NCI-H524 treated with DMSO at 0.1 percent for 48 hours (cell line): ENCODE measurements around the gene KCTD21.
"Not testable (repeated sequence)": the region's sequence is repeated elsewhere in the genome, so short reads cannot be mapped to it uniquely, and the experiment has no call there.

ENCODE experiments used
- DNase-seq: peaks from one replicate; lab custom pipeline; 2025; lab: John Stamatoyannopoulos, UW

The KCTD21 gene

GRCh38 chr11:78175862-78176261, 12.6 kb downstream of the KCTD21 start:
- DNase-seq: not testable (repeated sequence)

GRCh38 chr11:78171951-78172350, 16.5 kb downstream of the KCTD21 start:
- no peak for DNase-seq

GRCh38 chr11:78170874-78171549, 17.4 kb downstream of the KCTD21 start:
- no peak for DNase-seq

GRCh38 chr11:78170413-78170812, 18.0 kb downstream of the KCTD21 start:
- no peak for DNase-seq

GRCh38 chr11:78168539-78169477, 19.6 kb downstream of the KCTD21 start:
- no peak for DNase-seq

GRCh38 chr11:78166855-78167469, 21.5 kb downstream of the KCTD21 start:
- DNase-seq: no peak

GRCh38 chr11:78164471-78164870, 24.0 kb downstream of the KCTD21 start:
- DNase-seq: no peak

GRCh38 chr11:78163828-78164227, 24.6 kb downstream of the KCTD21 start:
- no peak for DNase-seq

- DNase-seq: no peak
Observed at GRCh38 chr11:78161962-78162371, 26.5 kb downstream of the KCTD21 start.

GRCh38 chr11:78161346-78161745, 27.1 kb downstream of the KCTD21 start:
- no peak for DNase-seq

GRCh38 chr11:78160557-78160956, 27.9 kb downstream of the KCTD21 start:
- no peak for DNase-seq

- DNase-seq: no peak
Observed at GRCh38 chr11:78158987-78159652, 29.3 kb downstream of the KCTD21 start.

- no peak for DNase-seq
Observed at GRCh38 chr11:78156127-78156844, 32.1 kb downstream of the KCTD21 start.

GRCh38 chr11:78151804-78152203, 36.6 kb downstream of the KCTD21 start:
- DNase-seq: no peak

GRCh38 chr11:78150754-78151153, 37.7 kb downstream of the KCTD21 start:
- DNase-seq: no peak

GRCh38 chr11:78150346-78150745, 38.1 kb downstream of the KCTD21 start:
- no peak for DNase-seq

- no peak for DNase-seq
Observed at GRCh38 chr11:78149646-78150045, 38.8 kb downstream of the KCTD21 start.

- no peak for DNase-seq
Observed at GRCh38 chr11:78147807-78148206, 40.6 kb downstream of the KCTD21 start.

- no peak for DNase-seq
Observed at GRCh38 chr11:78145511-78146025, 42.9 kb downstream of the KCTD21 start.

GRCh38 chr11:78140392-78141077, 47.9 kb downstream of the KCTD21 start:
- DNase-seq: no peak
